Suprapubic skin (tissue), 4 donors: ENCODE data around the gene SLC22A17.

ENCODE experiments used
- CTCF ChIP-seq, 2 donors: fragments of 200-600 bp in 1 of 2; fragments of 450-650 bp in 1 of 2; sonication (generic) in 1 of 2; IDR thresholded peaks; one replicate each; pipeline ENCODE4 v1.5.1; 2016 to 2019; ENCODE audit warnings: antibody characterized with exemption in 2 of 2, mild to moderate bottlenecking in 1 of 2, moderate library complexity in 1 of 2
- EP300 ChIP-seq: sonication (generic); formaldehyde crosslinking; IDR thresholded peaks from one replicate; pipeline ENCODE4 v1.6.1; 2017; ENCODE audit warnings: antibody characterized with exemption
- POLR2A ChIP-seq, 2 donors: fragments of 450-650 bp; IDR thresholded peaks; one replicate each; pipeline ENCODE4 v1.6.1; 2017; ENCODE audit warnings: antibody characterized with exemption in 2 of 2, mild to moderate bottlenecking in 2 of 2, moderate library complexity in 2 of 2
- POLR2AphosphoS5 ChIP-seq, 3 donors: sonication (generic); formaldehyde crosslinking; IDR thresholded peaks; one replicate each; pipeline ENCODE4 v1.6.1; 2017; ENCODE audit warnings: antibody characterized with exemption in 3 of 3

DNA sequence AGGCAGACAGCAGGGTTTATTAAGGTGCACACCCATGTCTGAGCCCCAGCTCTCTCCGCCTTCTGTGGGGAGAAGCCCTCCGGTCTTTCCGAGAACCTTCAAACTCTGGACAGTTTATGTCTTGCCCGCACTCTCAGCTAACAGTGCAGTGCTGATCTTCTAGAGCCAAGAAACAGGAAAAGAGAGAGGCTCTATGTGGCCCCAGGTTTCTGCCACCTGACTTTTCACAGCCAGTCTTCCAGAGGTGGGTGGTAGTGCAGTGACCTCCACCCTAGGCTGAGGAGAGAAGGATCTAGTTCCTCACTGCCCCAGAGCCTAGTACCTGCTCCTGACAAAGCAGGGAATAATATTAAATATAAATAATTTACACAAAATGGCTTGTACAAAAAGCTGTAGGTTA is 4.0 kb upstream of the SLC22A17 start:
- TF ChIP-seq POLR2AphosphoS5 (IDR thresholded peaks at IDR 0.05) (no peak), CTCF (IDR thresholded peaks at IDR 0.05) (no peak), EP300 (no peak), POLR2A (IDR thresholded peaks at IDR 0.05) (no peak)
